GM21390 (cell line): Measurements from ENCODE around the gene DCTN3.
A peak's percentile ranks its signal among the peaks of the same experiment; 100 is the strongest.
"Not testable (repeated sequence)": the region's sequence is repeated elsewhere in the genome, so short reads cannot be mapped to it uniquely, and the experiment has no call there.

ENCODE experiments used
- ATAC-seq: cut with Tn5 transposase; IDR thresholded peaks from one replicate; pipeline ENCODE4 v1.9.1; 2021; ENCODE audit not compliant: unreplicated experiment

The DCTN3 gene

GRCh38 chr9:34647084-34647403 lies 26.7 kb upstream of the DCTN3 start:
- ATAC-seq, result no peak

GRCh38 chr9:34646211-34647083 lies 26.2 kb upstream of the DCTN3 start, which contains the start of gene GALT:
TSS of gene GALT (plus strand) at chr9:34646675. CDS start at chr9:34646705, 30 bp downstream.
- peak; percentile 81 for ATAC-seq

- ATAC-seq, result no peak
Measured at GRCh38 chr9:34644766-34645314, 24.5 kb upstream of the DCTN3 start.

- ATAC-seq, result no peak
Measured at GRCh38 chr9:34642679-34643078, 22.4 kb upstream of the DCTN3 start.

- ATAC-seq, result not testable (repeated sequence)
Measured at GRCh38 chr9:34639322-34639721, 19.0 kb upstream of the DCTN3 start.

- no peak for ATAC-seq
Measured at GRCh38 chr9:34638138-34638445, 17.8 kb upstream of the DCTN3 start.

- peak; percentile 83 for ATAC-seq
Measured at GRCh38 chr9:34637356-34638137, 17.3 kb upstream of the DCTN3 start, which contains the start of gene SIGMAR1. TSS of gene SIGMAR1 (minus strand) at chr9:34637787. CDS start at chr9:34637697, 90 bp downstream.

- ATAC-seq, result no peak
Measured at GRCh38 chr9:34636791-34637355, 16.6 kb upstream of the DCTN3 start.

GRCh38 chr9:34635556-34635955 lies 15.3 kb upstream of the DCTN3 start:
- no peak for ATAC-seq

GRCh38 chr9:34634551-34635248 lies 14.4 kb upstream of the DCTN3 start:
- no peak for ATAC-seq

- ATAC-seq, result no peak
Measured at GRCh38 chr9:34633851-34634550, 13.7 kb upstream of the DCTN3 start.

- ATAC-seq, result no peak
Measured at GRCh38 chr9:34633166-34633565, 12.9 kb upstream of the DCTN3 start.

GRCh38 chr9:34630402-34631154 lies 10.3 kb upstream of the DCTN3 start:
- no peak for ATAC-seq

- ATAC-seq, result no peak
Measured at GRCh38 chr9:34629491-34629808, 9.2 kb upstream of the DCTN3 start.

GRCh38 chr9:34628656-34629490 lies 8.6 kb upstream of the DCTN3 start, which contains the start of gene ARID3C:
TSS of gene ARID3C (minus strand) at chr9:34629066. CDS start at chr9:34628014, 1,052 bp downstream.
- no peak for ATAC-seq

GRCh38 chr9:34627716-34628655 lies 7.7 kb upstream of the DCTN3 start:
- ATAC-seq, result no peak

GRCh38 chr9:34625186-34625486 lies 4.8 kb upstream of the DCTN3 start:
- ATAC-seq, result no peak
